Suprapubic skin (tissue), 3 donors: ENCODE measurements around the gene AKT1S1.

Experiments
- EP300 ChIP-seq: sonication (generic); formaldehyde crosslinking; IDR thresholded peaks from one replicate; pipeline ENCODE4 v1.6.1; 2017; ENCODE audit warnings: antibody characterized with exemption
- TF ChIP-seq, protein P1 (sequence below), 2 donors: fragments of 200-600 bp in 1 of 2; fragments of 450-650 bp in 1 of 2; sonication (generic) in 1 of 2; IDR thresholded peaks; one replicate each; pipeline ENCODE4 v1.5.1; 2016 to 2019; ENCODE audit warnings: antibody characterized with exemption in 2 of 2, mild to moderate bottlenecking in 1 of 2, moderate library complexity in 1 of 2

DNA sequence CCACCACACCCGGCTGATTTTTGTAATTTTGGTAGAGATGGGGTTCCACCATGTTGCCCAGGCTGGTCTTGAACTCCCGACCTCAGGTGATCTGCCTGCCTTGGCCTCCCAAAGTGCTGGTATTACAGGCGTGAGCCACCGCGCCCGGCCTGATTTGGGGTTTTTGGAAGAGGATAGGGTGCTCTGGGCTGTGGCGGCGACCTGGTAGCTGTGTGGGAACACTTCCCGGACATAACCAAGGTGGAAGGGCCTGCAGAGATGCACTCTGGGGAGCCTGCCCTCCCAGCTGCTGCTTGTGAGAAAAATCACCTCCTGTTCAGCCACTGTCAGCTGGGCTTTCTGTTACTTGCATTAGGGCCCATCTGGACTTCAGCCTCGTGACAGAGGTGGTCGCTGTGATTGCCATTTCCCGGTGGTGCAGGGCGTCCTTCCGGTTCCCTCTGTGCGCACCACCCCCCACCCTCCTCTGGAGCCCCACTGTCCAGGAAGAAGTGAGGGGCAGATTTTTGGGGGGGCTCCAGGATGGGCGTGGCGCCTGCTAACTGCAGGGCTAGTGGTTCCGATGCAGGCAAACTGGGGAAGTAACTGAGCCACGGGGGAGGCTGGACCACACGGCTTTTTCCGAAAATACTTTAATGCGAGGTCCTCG, 12.0 kb upstream of the AKT1S1 start:
- TF ChIP-seq, protein P1, sequence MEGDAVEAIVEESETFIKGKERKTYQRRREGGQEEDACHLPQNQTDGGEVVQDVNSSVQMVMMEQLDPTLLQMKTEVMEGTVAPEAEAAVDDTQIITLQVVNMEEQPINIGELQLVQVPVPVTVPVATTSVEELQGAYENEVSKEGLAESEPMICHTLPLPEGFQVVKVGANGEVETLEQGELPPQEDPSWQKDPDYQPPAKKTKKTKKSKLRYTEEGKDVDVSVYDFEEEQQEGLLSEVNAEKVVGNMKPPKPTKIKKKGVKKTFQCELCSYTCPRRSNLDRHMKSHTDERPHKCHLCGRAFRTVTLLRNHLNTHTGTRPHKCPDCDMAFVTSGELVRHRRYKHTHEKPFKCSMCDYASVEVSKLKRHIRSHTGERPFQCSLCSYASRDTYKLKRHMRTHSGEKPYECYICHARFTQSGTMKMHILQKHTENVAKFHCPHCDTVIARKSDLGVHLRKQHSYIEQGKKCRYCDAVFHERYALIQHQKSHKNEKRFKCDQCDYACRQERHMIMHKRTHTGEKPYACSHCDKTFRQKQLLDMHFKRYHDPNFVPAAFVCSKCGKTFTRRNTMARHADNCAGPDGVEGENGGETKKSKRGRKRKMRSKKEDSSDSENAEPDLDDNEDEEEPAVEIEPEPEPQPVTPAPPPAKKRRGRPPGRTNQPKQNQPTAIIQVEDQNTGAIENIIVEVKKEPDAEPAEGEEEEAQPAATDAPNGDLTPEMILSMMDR (IDR thresholded peaks at IDR 0.05) = no peak
- no peak for TF ChIP-seq EP300
